HT-29 (cell line): ENCODE measurements around the gene ADI1. TPM values are rescaled to one million over a fixed set of nuclear protein-coding genes. Genes with fewer than 3 reads are reported as not detected.
"Not testable (repeated sequence)": the region's sequence is repeated elsewhere in the genome, so short reads cannot be mapped to it uniquely, and the experiment has no call there.

Experiments
- DNase-seq: peaks from one replicate; pipeline ENCODE4 v3.0.0-alpha.2; 2015; ENCODE audit warnings: low spot score
- total RNA-seq: library from RNA; depleted of rRNA; stranded (reverse); fragments of >200 nt; shearing (Covaris generic); gene quantifications from 2 replicates; pipeline ENCODE4 v1.2.3, GENCODE V29; 2014

The ADI1 gene
- total RNA-seq, 1 experiment from 2014 or later = 41.7 TPM

GRCh38 chr2:3529316-3530025, 10.1 kb upstream of the ADI1 start:
- no peak for DNase-seq

GRCh38 chr2:3527886-3528785, 8.8 kb upstream of the ADI1 start:
- DNase-seq = no peak

GRCh38 chr2:3526871-3527270, 7.5 kb upstream of the ADI1 start:
- DNase-seq = no peak

GRCh38 chr2:3523551-3524041, 4.3 kb upstream of the ADI1 start:
- DNase-seq = no peak

GRCh38 chr2:3522961-3523421, 3.7 kb upstream of the ADI1 start:
- no peak for DNase-seq

GRCh38 chr2:3520591-3520990, 1.3 kb upstream of the ADI1 start:
- no peak for DNase-seq

- peak; percentile 95 for DNase-seq
These were observed 656 bp downstream of the ADI1 start for GRCh38 chr2:3518496-3519254.

- no peak for DNase-seq
These were observed 1.3 kb downstream of the ADI1 start for GRCh38 chr2:3517948-3518495.

- no peak for DNase-seq
These were observed 2.5 kb downstream of the ADI1 start for GRCh38 chr2:3516831-3517230.

- DNase-seq = not testable (repeated sequence)
These were observed 3.9 kb downstream of the ADI1 start for GRCh38 chr2:3515438-3515837.

- no peak for DNase-seq
These were observed 6.1 kb downstream of the ADI1 start for GRCh38 chr2:3513026-3513810.

- no peak for DNase-seq
These were observed 7.2 kb downstream of the ADI1 start for GRCh38 chr2:3512086-3512485.

- peak; percentile 53 for DNase-seq
These were observed 13.6 kb downstream of the ADI1 start for GRCh38 chr2:3505771-3506170.

GRCh38 chr2:3504741-3505140, 14.6 kb downstream of the ADI1 start:
- DNase-seq = no peak

GRCh38 chr2:3503483-3503882, 15.8 kb downstream of the ADI1 start:
- DNase-seq = no peak

- DNase-seq = no peak
These were observed 16.3 kb downstream of the ADI1 start for GRCh38 chr2:3503046-3503445.

GRCh38 chr2:3500326-3500899, 18.9 kb downstream of the ADI1 start:
- DNase-seq = no peak

- DNase-seq = no peak
These were observed 20.4 kb downstream of the ADI1 start for GRCh38 chr2:3498783-3499394.

- DNase-seq = not testable (repeated sequence)
These were observed 22.6 kb downstream of the ADI1 start for GRCh38 chr2:3496708-3497080.
